Stimulated activated CD4-positive, alpha-beta T cell treated with anti-CD3 and anti-CD28 coated beads, Interleukin-15, amount 100 ng/mL, for 48 hours (primary cell): ENCODE measurements around the gene CPNE5.
"Not testable (repeated sequence)": the region's sequence is repeated elsewhere in the genome, so short reads cannot be mapped to it uniquely, and the experiment has no call there.

Source experiments
- DNase-seq, 2 donors: peaks; one replicate each; pipeline ENCODE4 v3.0.0-alpha.2; 2020; ENCODE audit warnings: low read depth in 2 of 2

The CPNE5 gene

GRCh38 chr6:36704961-36705577 is 134.2 kb downstream of the CPNE5 start:
- DNase-seq, result not testable (repeated sequence)

GRCh38 chr6:36703982-36704381 is 135.3 kb downstream of the CPNE5 start:
- no peak for DNase-seq

GRCh38 chr6:36703081-36703606 is 136.1 kb downstream of the CPNE5 start:
- no peak for DNase-seq

GRCh38 chr6:36702656-36703055 is 136.6 kb downstream of the CPNE5 start:
- no peak for DNase-seq

- no peak for DNase-seq
Measured at GRCh38 chr6:36701401-36701991, 137.7 kb downstream of the CPNE5 start.

- no peak for DNase-seq
Measured at GRCh38 chr6:36700831-36701230, 138.4 kb downstream of the CPNE5 start.

GRCh38 chr6:36700071-36700812 is 139.0 kb downstream of the CPNE5 start:
- no peak for DNase-seq

- DNase-seq, result no peak
Measured at GRCh38 chr6:36699348-36699747, 139.9 kb downstream of the CPNE5 start.

GRCh38 chr6:36698871-36699271 is 140.4 kb downstream of the CPNE5 start:
- no peak for DNase-seq

- no peak for DNase-seq
Measured at GRCh38 chr6:36698196-36698595, 141.0 kb downstream of the CPNE5 start.

GRCh38 chr6:36697481-36697903 is 141.8 kb downstream of the CPNE5 start, which contains the start of gene RAB44:
TSS of gene RAB44 (plus strand) at chr6:36697826. CDS start at chr6:36704236, 6,410 bp downstream.
- no peak for DNase-seq

- DNase-seq, result no peak
Measured at GRCh38 chr6:36695414-36695813, 143.8 kb downstream of the CPNE5 start.

GRCh38 chr6:36694616-36695015 is 144.6 kb downstream of the CPNE5 start:
- no peak for DNase-seq

GRCh38 chr6:36692861-36693702 is 146.2 kb downstream of the CPNE5 start:
- no peak for DNase-seq

- DNase-seq, result no peak
Measured at GRCh38 chr6:36692220-36692619, 147.0 kb downstream of the CPNE5 start.

- no peak for DNase-seq
Measured at GRCh38 chr6:36691612-36692011, 147.6 kb downstream of the CPNE5 start.

GRCh38 chr6:36691011-36691410 is 148.2 kb downstream of the CPNE5 start:
- no peak for DNase-seq
